ENCODE measurements around the gene U2AF1L4.
A peak's percentile ranks its signal among the peaks of the same experiment; 100 is the strongest.
"Not testable (repeated sequence)": the region's sequence is repeated elsewhere in the genome, so short reads cannot be mapped to it uniquely, and the experiment has no call there.

The U2AF1L4 gene

DNA sequence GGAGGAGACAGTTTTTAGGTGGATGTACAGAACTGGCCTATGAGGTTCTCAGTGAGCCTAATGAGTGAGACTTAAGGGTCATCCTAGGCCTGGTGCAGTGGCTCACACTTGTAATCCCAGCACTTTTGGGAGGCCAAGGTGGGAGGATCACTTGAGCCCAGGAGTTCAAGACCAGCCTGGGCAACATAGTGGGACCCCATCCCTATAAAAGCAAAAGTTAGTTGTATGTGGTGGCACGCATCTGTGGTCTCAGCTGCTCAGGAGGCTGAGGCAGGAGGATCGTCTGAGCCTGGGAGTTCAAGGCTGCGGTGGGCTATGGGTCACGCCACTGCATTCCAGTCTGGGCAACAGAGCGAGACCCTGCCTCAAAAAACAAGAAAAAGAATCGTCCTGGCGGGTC lies 21.1 kb downstream of the U2AF1L4 start:
- DNase-seq, result not testable (repeated sequence)

- no peak for DNase-seq
Measured at GRCh38 chr19:35723671-35724070, 21.5 kb downstream of the U2AF1L4 start.

DNA sequence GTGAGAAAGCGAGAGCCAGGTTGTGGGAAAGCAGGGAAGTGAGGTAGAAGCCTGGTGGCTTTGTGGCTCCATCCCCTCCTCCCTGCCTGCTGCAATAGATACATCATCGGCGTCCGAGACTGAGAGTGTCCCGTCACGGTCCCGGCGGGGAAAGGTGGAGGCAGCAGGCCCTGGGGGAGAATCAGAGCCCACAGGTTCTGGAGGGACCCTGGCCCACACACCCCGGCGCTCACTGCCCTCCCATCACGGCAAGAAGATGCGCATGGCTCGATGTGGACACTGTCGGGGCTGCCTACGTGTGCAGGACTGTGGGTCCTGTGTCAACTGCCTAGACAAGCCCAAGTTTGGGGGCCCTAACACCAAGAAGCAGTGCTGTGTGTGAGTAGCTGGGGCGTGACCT lies 22.3 kb downstream of the U2AF1L4 start:
- no peak for DNase-seq

GRCh38 chr19:35722461-35722860 lies 22.8 kb downstream of the U2AF1L4 start:
- no peak for DNase-seq

GRCh38 chr19:35721374-35721773 lies 23.8 kb downstream of the U2AF1L4 start:
- DNase-seq, result no peak

- DNase-seq, result no peak
Measured at GRCh38 chr19:35720648-35721047, 24.6 kb downstream of the U2AF1L4 start.

- no peak for DNase-seq
Measured at GRCh38 chr19:35720163-35720524, 25.1 kb downstream of the U2AF1L4 start.

DNA sequence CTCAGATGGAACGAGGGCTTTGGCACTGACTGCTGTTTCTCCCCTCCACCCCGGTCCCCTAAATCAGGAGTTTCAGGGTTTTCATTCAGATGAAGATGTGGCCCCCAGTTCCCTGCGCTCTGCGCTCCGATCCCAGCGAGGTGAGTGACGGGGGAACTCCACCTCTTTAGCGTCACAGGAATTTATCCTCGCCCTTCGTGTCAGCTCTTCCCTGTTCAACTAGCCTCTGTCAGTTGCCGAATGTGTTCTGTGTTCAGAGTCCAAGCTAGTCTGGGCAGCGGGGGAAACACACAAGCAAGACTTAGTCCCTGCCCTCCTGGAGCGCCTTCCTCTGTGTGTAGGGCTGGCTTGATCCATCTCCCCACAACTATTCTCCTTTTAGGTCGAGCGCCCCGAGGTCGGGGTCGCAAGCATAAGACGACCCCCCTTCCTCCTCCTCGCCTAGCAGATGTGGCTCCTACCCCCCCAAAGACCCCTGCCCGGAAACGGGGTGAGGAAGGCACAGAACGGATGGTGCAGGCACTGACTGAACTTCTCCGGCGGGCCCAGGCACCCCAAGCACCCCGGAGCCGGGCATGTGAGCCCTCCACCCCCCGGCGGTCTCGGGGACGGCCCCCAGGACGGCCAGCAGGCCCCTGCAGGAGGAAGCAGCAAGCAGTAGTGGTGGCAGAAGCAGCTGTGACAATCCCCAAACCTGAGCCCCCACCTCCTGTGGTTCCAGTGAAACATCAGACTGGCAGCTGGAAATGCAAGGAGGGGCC lies 25.6 kb downstream of the U2AF1L4 start:
- DNase-seq, result no peak

DNA sequence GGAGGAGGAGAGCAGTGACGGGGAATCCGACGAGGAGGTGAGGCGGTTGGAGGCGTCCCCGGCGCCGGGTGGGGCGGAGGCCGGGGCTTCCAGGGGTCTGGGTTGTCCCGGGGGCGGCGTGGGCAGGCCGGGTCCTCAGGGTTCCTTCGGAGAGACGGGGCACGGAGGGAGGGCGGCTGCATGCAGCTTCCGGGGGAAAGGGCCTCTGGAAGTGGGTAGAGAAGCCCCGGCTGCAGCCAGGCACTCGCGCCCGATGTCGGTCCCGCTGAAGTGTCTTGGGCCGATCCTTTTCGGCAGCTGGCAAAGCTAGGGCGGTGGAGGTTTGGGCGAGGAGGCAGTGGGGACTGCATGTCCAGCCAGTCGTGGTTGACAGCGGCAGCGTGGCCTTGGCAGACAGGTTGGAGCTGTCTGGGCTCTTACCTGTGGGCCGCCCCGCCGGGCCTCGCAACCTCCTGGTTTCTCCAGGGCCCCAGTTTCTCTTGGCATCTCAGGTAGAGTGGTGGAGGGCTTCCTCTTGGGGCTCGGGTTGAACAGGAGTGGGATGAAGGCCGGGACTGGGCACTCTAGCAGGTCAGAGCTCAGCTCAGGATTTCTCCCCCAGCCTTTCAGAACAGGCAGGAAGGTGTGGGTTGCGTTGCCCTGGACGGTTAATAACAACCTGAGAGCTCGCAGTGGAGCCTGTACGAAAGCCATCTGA lies 26.7 kb downstream of the U2AF1L4 start:
- no peak for DNase-seq

GRCh38 chr19:35717665-35718344 lies 27.4 kb downstream of the U2AF1L4 start, which contains the start of gene KMT2B:
TSS of gene KMT2B (plus strand) at chr19:35718003. CDS start at chr19:35718019, 16 bp downstream.
- no peak for DNase-seq

GRCh38 chr19:35716801-35717664 lies 28.2 kb downstream of the U2AF1L4 start:
- peak; percentile 79 to 88 for DNase-seq

GRCh38 chr19:35715981-35716800 lies 29.0 kb downstream of the U2AF1L4 start:
- DNase-seq, result peak in 1 of 2 experiments; percentile 47

DNA sequence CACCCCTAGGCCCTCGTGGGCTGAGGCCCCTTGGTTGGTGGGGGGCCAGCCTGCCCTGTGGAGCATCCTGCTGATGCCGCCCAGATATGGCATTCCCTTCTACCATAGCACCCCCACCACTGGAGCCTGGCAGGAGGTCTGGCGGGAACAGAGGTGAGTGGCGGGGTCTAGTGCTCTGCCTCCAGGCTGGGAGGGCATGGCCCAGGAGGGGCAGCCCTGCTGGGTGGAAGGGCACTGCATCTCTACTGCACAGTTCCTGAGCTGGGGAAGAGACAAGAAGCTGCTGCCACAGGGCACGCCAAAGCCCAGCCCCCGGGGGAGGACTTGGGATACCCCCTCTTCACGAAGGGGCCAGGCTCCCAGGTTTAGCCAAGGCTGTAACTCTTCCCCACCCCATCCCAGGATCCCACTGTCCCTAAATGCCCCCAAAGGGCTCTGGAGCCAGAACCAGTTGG lies 29.8 kb downstream of the U2AF1L4 start:
- DNase-seq, result no peak

GRCh38 chr19:35714601-35715354 lies 30.4 kb downstream of the U2AF1L4 start:
- no peak for DNase-seq

GRCh38 chr19:35713904-35714495 lies 31.2 kb downstream of the U2AF1L4 start:
- DNase-seq, result no peak

DNA sequence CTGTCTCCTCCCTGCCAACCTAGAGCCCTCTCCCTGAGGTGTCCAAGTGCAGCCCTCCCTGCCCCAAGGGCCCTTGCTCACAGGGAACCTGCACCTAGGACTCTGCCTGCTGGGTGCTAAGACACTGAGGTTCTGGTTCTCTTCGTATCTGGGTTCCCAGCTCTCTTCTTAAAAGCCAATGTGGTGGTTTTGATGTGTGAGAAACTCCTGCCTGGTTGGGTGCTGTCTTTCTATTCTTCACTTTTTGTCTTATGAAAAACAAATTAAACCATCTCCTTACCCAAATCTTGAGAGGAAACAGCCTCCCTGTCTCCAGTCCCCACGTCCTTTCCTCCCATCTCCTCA lies 31.7 kb downstream of the U2AF1L4 start:
- no peak for DNase-seq

GRCh38 chr19:35712567-35713505 lies 32.4 kb downstream of the U2AF1L4 start:
- no peak for DNase-seq

GRCh38 chr19:35710784-35711723 lies 34.2 kb downstream of the U2AF1L4 start:
- no peak for DNase-seq
